SK-N-SH (cell line): ENCODE results near the gene ADAMTS10. TPM values are rescaled to one million over a fixed set of nuclear protein-coding genes. Genes with fewer than 3 reads are reported as not detected.

Source experiments
- CTCF ChIA-PET: fragments of 300-600, 350-600 bp; formaldehyde crosslinking; extraction: SDS; loops from one replicate; lab custom pipeline; 2021; lab: Yijun Ruan, JAX
- POLR2A ChIA-PET: fragments of 350-600 bp; sonication (Branson Sonifier 250); formaldehyde crosslinking; extraction: SDS; loops from one replicate; lab custom pipeline; 2020; ENCODE audit warnings: antibody characterized with exemption, inconsistent platforms; lab: Yijun Ruan, JAX
- DNase-seq: peaks from one replicate; pipeline ENCODE4 v3.0.0; 2012
- H2AFZ ChIP-seq: fragments of 200-600 bp; sonication (generic); 2 replicates; pipeline ENCODE4 v1.8.1; 2016; ENCODE audit warnings: antibody characterized with exemption, mild to moderate bottlenecking, low read depth
- H3F3A ChIP-seq: fragments of 200-600 bp; sonication (generic); replicated peaks from 2 replicates; pipeline ENCODE3; 2016; ENCODE audit warnings: antibody characterized with exemption, mild to moderate bottlenecking; ENCODE audit not compliant: insufficient read depth
- H3K27ac ChIP-seq, 2 experiments: fragments of 200-500 bp in 1 of 2; fragments of 200-600 bp in 1 of 2; sonication (Bioruptor generic) in 1 of 2; sonication (generic), shearing (Covaris generic) in 1 of 2; 2 replicates each; pipeline versions ENCODE4 v1.5.1 to v1.6.1; 2014 to 2016; ENCODE audit warnings: low read depth in 2 of 2, inconsistent platforms in 1 of 2, low read length in 1 of 2, mild to moderate bottlenecking in 1 of 2, mixed read lengths in 1 of 2
- H3K27me3 ChIP-seq: fragments of 200-600 bp; sonication (generic), shearing (Covaris generic); 2 replicates; pipeline ENCODE4 v1.6.1; 2016; ENCODE audit warnings: mixed run types; ENCODE audit not compliant: insufficient read depth
- H3K36me3 ChIP-seq, 2 experiments: fragments of 200-500 bp in 1 of 2; fragments of 200-600 bp in 1 of 2; sonication (Bioruptor generic) in 1 of 2; sonication (generic) in 1 of 2; replicated peaks in 1 of 2; 2 replicates each; pipeline versions ENCODE3 to v1.5.1; 2014 to 2016; ENCODE audit warnings: low read length in 1 of 2, mild to moderate bottlenecking in 1 of 2; ENCODE audit not compliant: insufficient read depth in 2 of 2, control insufficient read depth in 1 of 2
- H3K4me1 ChIP-seq, 2 experiments: fragments of 200-500 bp in 1 of 2; fragments of 200-600 bp in 1 of 2; sonication (Bioruptor generic) in 1 of 2; sonication (generic), shearing (Covaris generic) in 1 of 2; 2 replicates each; pipeline versions ENCODE4 v1.5.1 to v1.6.1; 2014 to 2016; ENCODE audit warnings: low read depth in 1 of 2, low read length in 1 of 2, mixed run types in 1 of 2; ENCODE audit not compliant: insufficient read depth in 2 of 2, control insufficient read depth in 1 of 2
- H3K4me2 ChIP-seq: fragments of 200-600 bp; sonication (generic), shearing (Covaris generic); 2 replicates; pipeline ENCODE4 v1.6.1; 2017; ENCODE audit warnings: mixed run types
- H3K4me3 ChIP-seq, 2 experiments: fragments of 200-500 bp in 1 of 2; fragments of 200-600 bp in 1 of 2; sonication (Bioruptor generic) in 1 of 2; sonication (generic), shearing (Covaris generic) in 1 of 2; 2 replicates each; pipeline versions ENCODE4 v1.5.1 to v1.8.1; 2014 to 2016; ENCODE audit warnings: low read depth in 2 of 2, inconsistent platforms in 1 of 2, low read length in 1 of 2, mild to moderate bottlenecking in 1 of 2, mixed read lengths in 1 of 2, moderate library complexity in 1 of 2
- H3K79me2 ChIP-seq: fragments of 200-600 bp; sonication (generic); 2 replicates; pipeline ENCODE4 v1.8.1; 2017; ENCODE audit warnings: mild to moderate bottlenecking; ENCODE audit not compliant: insufficient read depth
- H3K9ac ChIP-seq: fragments of 200-600 bp; sonication (generic); 2 replicates; pipeline ENCODE4 v1.6.1; 2017; ENCODE audit warnings: mixed run types
- H3K9me2 ChIP-seq: fragments of 200-600 bp; sonication (generic); 2 replicates; pipeline ENCODE4 v1.6.1; 2017; ENCODE audit warnings: mixed run types
- H3K9me3 ChIP-seq: fragments of 200-600 bp; sonication (generic); 2 replicates; pipeline ENCODE4 v1.6.1; 2017; ENCODE audit warnings: mixed run types, mild to moderate bottlenecking, moderate library complexity
- H4K20me1 ChIP-seq: fragments of 200-600 bp; sonication (generic); 2 replicates; pipeline ENCODE4 v1.6.1; 2017; ENCODE audit warnings: mild to moderate bottlenecking, mixed run types; ENCODE audit not compliant: insufficient read depth
- CHD2 ChIP-seq: fragments of 150-350 bp; IDR thresholded peaks from 2 replicates; pipeline ENCODE4 v1.6.1; 2018; ENCODE audit warnings: low read length; ENCODE audit not compliant: partially characterized antibody
- EP300 ChIP-seq, 2 experiments: IDR thresholded peaks; 2 replicates each; pipeline versions ENCODE4 v1.4.0 to v1.6.1; 2012; ENCODE audit warnings: borderline replicate concordance in 1 of 2, low read depth in 1 of 2, low read length in 1 of 2
- EZH2phosphoT487 ChIP-seq: fragments of 200-600 bp; sonication (generic); IDR thresholded peaks from 2 replicates; pipeline ENCODE4 v1.6.1; 2017; ENCODE audit warnings: low read depth, mixed run types, mild to moderate bottlenecking, antibody characterized with exemption, moderate library complexity, borderline replicate concordance
- FOSL2 ChIP-seq: IDR thresholded peaks from 2 replicates; pipeline ENCODE4 v1.4.0; 2012; ENCODE audit warnings: low read depth, mild to moderate bottlenecking, moderate library complexity, borderline replicate concordance
- FOXJ3 ChIP-seq: sonication (generic); formaldehyde crosslinking; IDR thresholded peaks from 2 replicates; pipeline ENCODE4 v1.5.1; 2020; ENCODE audit warnings: mild to moderate bottlenecking, missing genetic modification reagents
- GATA2 ChIP-seq: sonication (generic); formaldehyde crosslinking; IDR thresholded peaks from 2 replicates; pipeline ENCODE4 v1.5.0; 2020; ENCODE audit warnings: mild to moderate bottlenecking, missing genetic modification reagents
- POLR2AphosphoS5 ChIP-seq: IDR thresholded peaks from 2 replicates; pipeline ENCODE4 v1.6.1; 2012; ENCODE audit warnings: low read depth, low read length
- RAD21 ChIP-seq: IDR thresholded peaks from 2 replicates; pipeline ENCODE4 v1.6.1; 2012; ENCODE audit warnings: mild to moderate bottlenecking, low read length
- RCOR1 ChIP-seq: fragments of 150-350 bp; IDR thresholded peaks from 2 replicates; pipeline ENCODE4 v1.6.1; 2017; ENCODE audit warnings: antibody characterized with exemption, low read length
- RFX5 ChIP-seq: IDR thresholded peaks from 2 replicates; pipeline ENCODE4 v1.6.1; 2012; ENCODE audit warnings: mild to moderate bottlenecking, improper control_type of control experiment, low read length
- SIN3A ChIP-seq: IDR thresholded peaks from 2 replicates; pipeline ENCODE4 v1.6.1; 2012; ENCODE audit warnings: low read depth, mild to moderate bottlenecking, low read length, moderate library complexity, borderline replicate concordance
- SMC3 ChIP-seq: IDR thresholded peaks from 2 replicates; pipeline ENCODE4 v1.6.1; 2012; ENCODE audit warnings: low read depth, low read length, improper control_type of control experiment
- WGBS: methylation state at CpG from one replicate; pipeline ENCODE4 v1.1.6; 2017; ENCODE audit warnings: low lambda C conversion rate; 5-methylcytosine and 5-hydroxymethylcytosine counted together
- polyA plus RNA-seq, 3 experiments: library from polyadenylated mRNA; depleted of rRNA; stranded (reverse); fragments of >200 nt; gene quantifications; 2 replicates each; pipeline ENCODE4 v1.2.3, GENCODE V29; 2012
- TF ChIP-seq, protein P1 (sequence below): IDR thresholded peaks from 2 replicates; pipeline ENCODE4; 2012
- TF ChIP-seq, protein P2 (sequence below): fragments of 150-350 bp; IDR thresholded peaks from 2 replicates; pipeline ENCODE4 v1.6.1; 2017; ENCODE audit warnings: antibody characterized with exemption, low read length, low read depth, borderline replicate concordance
- TF ChIP-seq, protein P3 (sequence below): fragments of 200-600 bp; sonication (generic); IDR thresholded peaks from 2 replicates; pipeline ENCODE4 v1.6.1; 2017; ENCODE audit warnings: antibody characterized with exemption, mild to moderate bottlenecking, moderate library complexity
- TF ChIP-seq, protein P4 (sequence below): IDR thresholded peaks from 2 replicates; pipeline ENCODE4 v1.4.0; 2012; ENCODE audit warnings: low read depth, borderline replicate concordance
- TF ChIP-seq, protein P5 (sequence below): fragments of 150-350 bp; IDR thresholded peaks from 2 replicates; pipeline ENCODE4 v1.6.1; 2016; ENCODE audit warnings: mild to moderate bottlenecking, low read depth, low read length
- TF ChIP-seq, protein P6 (sequence below): IDR thresholded peaks from 2 replicates; pipeline ENCODE4 v1.4.0; 2012; ENCODE audit warnings: low read depth, borderline replicate concordance

Gene ADAMTS10
- polyA plus RNA-seq, 1 of the 3 experiments (the other 2 are of a cell fraction): 3.6 TPM

DNA sequence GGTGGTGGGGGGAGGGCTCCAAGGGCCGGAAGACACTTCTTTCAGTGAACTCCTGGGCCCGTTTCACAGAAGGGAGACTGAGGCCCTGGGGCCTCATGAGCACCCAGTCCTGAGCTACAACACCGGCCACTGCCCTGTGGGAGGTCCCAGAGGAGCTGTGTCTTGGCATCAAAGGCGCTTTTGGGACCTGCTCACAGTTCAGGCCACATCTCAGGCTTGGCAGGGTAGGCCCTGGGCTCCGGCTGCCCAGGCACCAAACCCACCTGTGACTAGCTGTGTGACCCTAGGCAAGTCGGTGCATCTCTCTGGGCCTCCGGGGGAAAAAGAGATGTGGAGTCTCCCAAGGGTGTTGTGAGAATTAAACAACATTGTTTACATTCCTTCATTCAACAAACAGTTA, 49.4 kb upstream of the ADAMTS10 start:
- no peaks in the 10 kb centered on the region for H3K4me1 ChIP-seq
- no peak overlapping the region for H3K4me2 ChIP-seq
- H3K9ac ChIP-seq: no peak overlapping the region
- DNase-seq: no peak
- H3K36me3 ChIP-seq: no peaks in the 10 kb centered on the region
- H3K79me2 ChIP-seq: no peaks in the 10 kb centered on the region
- peaks cover 69% of the 10 kb centered on the region for H3K27me3 ChIP-seq
- no peaks in the 10 kb centered on the region for H4K20me1 ChIP-seq
- no peaks in the 10 kb centered on the region for H3F3A ChIP-seq
- H3K27ac ChIP-seq: no peak overlapping the region
- no peaks in the 10 kb centered on the region for H3K9me3 ChIP-seq
- TF ChIP-seq RCOR1 (no peak), RAD21 (no peak), POLR2AphosphoS5 (no peak), SIN3A (no peak), SMC3 (no peak), CHD2 (no peak), EZH2phosphoT487 (no peak), GATA2 (no peak), EP300 (IDR thresholded peaks at IDR 0.05; ENCODE audit: borderline replicate concordance in 1 of 2, low read depth in 1 of 2, low read length in 1 of 2) (no peak), RFX5 (no peak), FOXJ3 (CRISPR knock-in tag) (no peak), FOSL2 (no peak)
- TF ChIP-seq, protein P1, sequence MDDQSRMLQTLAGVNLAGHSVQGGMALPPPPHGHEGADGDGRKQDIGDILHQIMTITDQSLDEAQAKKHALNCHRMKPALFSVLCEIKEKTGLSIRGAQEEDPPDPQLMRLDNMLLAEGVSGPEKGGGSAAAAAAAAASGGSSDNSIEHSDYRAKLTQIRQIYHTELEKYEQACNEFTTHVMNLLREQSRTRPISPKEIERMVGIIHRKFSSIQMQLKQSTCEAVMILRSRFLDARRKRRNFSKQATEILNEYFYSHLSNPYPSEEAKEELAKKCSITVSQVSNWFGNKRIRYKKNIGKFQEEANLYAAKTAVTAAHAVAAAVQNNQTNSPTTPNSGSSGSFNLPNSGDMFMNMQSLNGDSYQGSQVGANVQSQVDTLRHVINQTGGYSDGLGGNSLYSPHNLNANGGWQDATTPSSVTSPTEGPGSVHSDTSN: no peak
- TF ChIP-seq, protein P2, sequence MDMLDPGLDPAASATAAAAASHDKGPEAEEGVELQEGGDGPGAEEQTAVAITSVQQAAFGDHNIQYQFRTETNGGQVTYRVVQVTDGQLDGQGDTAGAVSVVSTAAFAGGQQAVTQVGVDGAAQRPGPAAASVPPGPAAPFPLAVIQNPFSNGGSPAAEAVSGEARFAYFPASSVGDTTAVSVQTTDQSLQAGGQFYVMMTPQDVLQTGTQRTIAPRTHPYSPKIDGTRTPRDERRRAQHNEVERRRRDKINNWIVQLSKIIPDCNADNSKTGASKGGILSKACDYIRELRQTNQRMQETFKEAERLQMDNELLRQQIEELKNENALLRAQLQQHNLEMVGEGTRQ: no peak
- TF ChIP-seq, protein P3, sequence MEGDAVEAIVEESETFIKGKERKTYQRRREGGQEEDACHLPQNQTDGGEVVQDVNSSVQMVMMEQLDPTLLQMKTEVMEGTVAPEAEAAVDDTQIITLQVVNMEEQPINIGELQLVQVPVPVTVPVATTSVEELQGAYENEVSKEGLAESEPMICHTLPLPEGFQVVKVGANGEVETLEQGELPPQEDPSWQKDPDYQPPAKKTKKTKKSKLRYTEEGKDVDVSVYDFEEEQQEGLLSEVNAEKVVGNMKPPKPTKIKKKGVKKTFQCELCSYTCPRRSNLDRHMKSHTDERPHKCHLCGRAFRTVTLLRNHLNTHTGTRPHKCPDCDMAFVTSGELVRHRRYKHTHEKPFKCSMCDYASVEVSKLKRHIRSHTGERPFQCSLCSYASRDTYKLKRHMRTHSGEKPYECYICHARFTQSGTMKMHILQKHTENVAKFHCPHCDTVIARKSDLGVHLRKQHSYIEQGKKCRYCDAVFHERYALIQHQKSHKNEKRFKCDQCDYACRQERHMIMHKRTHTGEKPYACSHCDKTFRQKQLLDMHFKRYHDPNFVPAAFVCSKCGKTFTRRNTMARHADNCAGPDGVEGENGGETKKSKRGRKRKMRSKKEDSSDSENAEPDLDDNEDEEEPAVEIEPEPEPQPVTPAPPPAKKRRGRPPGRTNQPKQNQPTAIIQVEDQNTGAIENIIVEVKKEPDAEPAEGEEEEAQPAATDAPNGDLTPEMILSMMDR: no peak
- TF ChIP-seq, protein P4, sequence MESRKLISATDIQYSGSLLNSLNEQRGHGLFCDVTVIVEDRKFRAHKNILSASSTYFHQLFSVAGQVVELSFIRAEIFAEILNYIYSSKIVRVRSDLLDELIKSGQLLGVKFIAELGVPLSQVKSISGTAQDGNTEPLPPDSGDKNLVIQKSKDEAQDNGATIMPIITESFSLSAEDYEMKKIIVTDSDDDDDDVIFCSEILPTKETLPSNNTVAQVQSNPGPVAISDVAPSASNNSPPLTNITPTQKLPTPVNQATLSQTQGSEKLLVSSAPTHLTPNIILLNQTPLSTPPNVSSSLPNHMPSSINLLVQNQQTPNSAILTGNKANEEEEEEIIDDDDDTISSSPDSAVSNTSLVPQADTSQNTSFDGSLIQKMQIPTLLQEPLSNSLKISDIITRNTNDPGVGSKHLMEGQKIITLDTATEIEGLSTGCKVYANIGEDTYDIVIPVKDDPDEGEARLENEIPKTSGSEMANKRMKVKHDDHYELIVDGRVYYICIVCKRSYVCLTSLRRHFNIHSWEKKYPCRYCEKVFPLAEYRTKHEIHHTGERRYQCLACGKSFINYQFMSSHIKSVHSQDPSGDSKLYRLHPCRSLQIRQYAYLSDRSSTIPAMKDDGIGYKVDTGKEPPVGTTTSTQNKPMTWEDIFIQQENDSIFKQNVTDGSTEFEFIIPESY: no peak
- TF ChIP-seq, protein P5, sequence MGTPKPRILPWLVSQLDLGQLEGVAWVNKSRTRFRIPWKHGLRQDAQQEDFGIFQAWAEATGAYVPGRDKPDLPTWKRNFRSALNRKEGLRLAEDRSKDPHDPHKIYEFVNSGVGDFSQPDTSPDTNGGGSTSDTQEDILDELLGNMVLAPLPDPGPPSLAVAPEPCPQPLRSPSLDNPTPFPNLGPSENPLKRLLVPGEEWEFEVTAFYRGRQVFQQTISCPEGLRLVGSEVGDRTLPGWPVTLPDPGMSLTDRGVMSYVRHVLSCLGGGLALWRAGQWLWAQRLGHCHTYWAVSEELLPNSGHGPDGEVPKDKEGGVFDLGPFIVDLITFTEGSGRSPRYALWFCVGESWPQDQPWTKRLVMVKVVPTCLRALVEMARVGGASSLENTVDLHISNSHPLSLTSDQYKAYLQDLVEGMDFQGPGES: no peak
- TF ChIP-seq, protein P6, sequence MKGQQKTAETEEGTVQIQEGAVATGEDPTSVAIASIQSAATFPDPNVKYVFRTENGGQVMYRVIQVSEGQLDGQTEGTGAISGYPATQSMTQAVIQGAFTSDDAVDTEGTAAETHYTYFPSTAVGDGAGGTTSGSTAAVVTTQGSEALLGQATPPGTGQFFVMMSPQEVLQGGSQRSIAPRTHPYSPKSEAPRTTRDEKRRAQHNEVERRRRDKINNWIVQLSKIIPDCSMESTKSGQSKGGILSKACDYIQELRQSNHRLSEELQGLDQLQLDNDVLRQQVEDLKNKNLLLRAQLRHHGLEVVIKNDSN: no peak
- no peaks in the 10 kb centered on the region for H3K9me2 ChIP-seq
- CTCF ChIA-PET: no interaction called here
- H3K4me3 ChIP-seq: no peak overlapping the region
- POLR2A ChIA-PET: no interaction called here
- 0% methylated on average over 2 of the region's 7 CpGs for WGBS
- no peak overlapping the region for H2AFZ ChIP-seq
